GM18498 (cell line): Measurements from ENCODE around the gene BORCS6.
A peak's percentile ranks its signal among the peaks of the same experiment; 100 is the strongest.
"Not testable (repeated sequence)": the region's sequence is repeated elsewhere in the genome, so short reads cannot be mapped to it uniquely, and the experiment has no call there.

Experiments
- ATAC-seq: cut with Tn5 transposase; IDR thresholded peaks from one replicate; pipeline ENCODE4 v1.9.1; 2021; ENCODE audit warnings: mild to moderate bottlenecking, moderate library complexity; ENCODE audit not compliant: unreplicated experiment

Gene BORCS6

GRCh38 chr17:8175795-8176196 lies 14.2 kb downstream of the BORCS6 start:
- ATAC-seq, result peak; percentile 1

GRCh38 chr17:8173871-8174322 lies 16.1 kb downstream of the BORCS6 start:
- no peak for ATAC-seq

- ATAC-seq, result peak; percentile 73
Measured at GRCh38 chr17:8173056-8173870, 16.7 kb downstream of the BORCS6 start.

GRCh38 chr17:8170186-8170585 lies 19.8 kb downstream of the BORCS6 start:
- ATAC-seq, result not testable (repeated sequence)

- ATAC-seq, result no peak
Measured at GRCh38 chr17:8167526-8167925, 22.5 kb downstream of the BORCS6 start.

GRCh38 chr17:8166731-8167130 lies 23.2 kb downstream of the BORCS6 start:
- no peak for ATAC-seq

- no peak for ATAC-seq
Measured at GRCh38 chr17:8164815-8165131, 25.2 kb downstream of the BORCS6 start.

- no peak for ATAC-seq
Measured at GRCh38 chr17:8163978-8164814, 25.8 kb downstream of the BORCS6 start.

- peak; percentile 4 for ATAC-seq
Measured at GRCh38 chr17:8162997-8163977, 26.7 kb downstream of the BORCS6 start.

- peak; percentile 54 for ATAC-seq
Measured at GRCh38 chr17:8162233-8162996, 27.6 kb downstream of the BORCS6 start, which contains the start of gene VAMP2. Gene VAMP2 (minus strand): TSS chr17:8162948. CDS start chr17:8162879, 69 bp downstream.

GRCh38 chr17:8161289-8162232 lies 28.4 kb downstream of the BORCS6 start:
- ATAC-seq, result no peak

GRCh38 chr17:8160741-8161221 lies 29.2 kb downstream of the BORCS6 start:
- ATAC-seq, result no peak

GRCh38 chr17:8160224-8160577 lies 29.8 kb downstream of the BORCS6 start:
- ATAC-seq, result no peak

- no peak for ATAC-seq
Measured at GRCh38 chr17:8159459-8160223, 30.3 kb downstream of the BORCS6 start.

GRCh38 chr17:8159032-8159400 lies 31.0 kb downstream of the BORCS6 start:
- no peak for ATAC-seq

GRCh38 chr17:8158267-8159031 lies 31.5 kb downstream of the BORCS6 start:
- no peak for ATAC-seq

GRCh38 chr17:8156246-8156992 lies 33.6 kb downstream of the BORCS6 start:
- ATAC-seq, result peak; percentile 80
